Thyroid gland (tissue), 4 donors: ENCODE data around the gene TENM3.

Experiments used
- POLR2A ChIP-seq, 2 donors: fragments of 450-650 bp; IDR thresholded peaks; one replicate each; pipeline ENCODE4 v1.6.1; 2017; ENCODE audit warnings: antibody characterized with exemption in 2 of 2, mild to moderate bottlenecking in 2 of 2, moderate library complexity in 1 of 2
- TF ChIP-seq, protein P1 (sequence below), 6 experiments: fragments of 200-600 bp in 3 of 6; fragments of 450-650 bp in 3 of 6; sonication (generic) in 3 of 6; IDR thresholded peaks; one replicate each; pipeline ENCODE4 v1.5.1; 2016 to 2019; ENCODE audit warnings: antibody characterized with exemption in 6 of 6, mild to moderate bottlenecking in 2 of 6, inconsistent platforms in 1 of 6, moderate library complexity in 1 of 6

DNA sequence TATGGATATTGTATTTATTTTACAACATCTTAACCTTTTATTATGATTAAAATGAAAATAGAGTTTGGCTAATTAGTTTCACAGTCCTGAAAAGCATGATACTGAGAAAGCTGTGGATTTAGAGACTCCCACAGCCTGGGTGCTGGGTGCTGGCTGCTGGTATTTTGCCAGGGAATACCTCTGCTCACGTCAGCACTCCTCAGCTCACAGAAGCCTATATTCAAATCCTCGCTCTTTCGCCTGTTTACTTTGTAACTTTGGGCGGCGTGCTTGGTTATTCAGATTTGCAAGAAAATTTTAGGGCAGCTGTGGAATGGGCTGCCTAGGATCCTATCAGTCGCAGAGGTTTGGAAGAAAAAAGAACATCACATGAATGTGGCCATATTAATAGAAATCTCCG is 412.1 kb downstream of the TENM3 start:
- TF ChIP-seq, protein P1, sequence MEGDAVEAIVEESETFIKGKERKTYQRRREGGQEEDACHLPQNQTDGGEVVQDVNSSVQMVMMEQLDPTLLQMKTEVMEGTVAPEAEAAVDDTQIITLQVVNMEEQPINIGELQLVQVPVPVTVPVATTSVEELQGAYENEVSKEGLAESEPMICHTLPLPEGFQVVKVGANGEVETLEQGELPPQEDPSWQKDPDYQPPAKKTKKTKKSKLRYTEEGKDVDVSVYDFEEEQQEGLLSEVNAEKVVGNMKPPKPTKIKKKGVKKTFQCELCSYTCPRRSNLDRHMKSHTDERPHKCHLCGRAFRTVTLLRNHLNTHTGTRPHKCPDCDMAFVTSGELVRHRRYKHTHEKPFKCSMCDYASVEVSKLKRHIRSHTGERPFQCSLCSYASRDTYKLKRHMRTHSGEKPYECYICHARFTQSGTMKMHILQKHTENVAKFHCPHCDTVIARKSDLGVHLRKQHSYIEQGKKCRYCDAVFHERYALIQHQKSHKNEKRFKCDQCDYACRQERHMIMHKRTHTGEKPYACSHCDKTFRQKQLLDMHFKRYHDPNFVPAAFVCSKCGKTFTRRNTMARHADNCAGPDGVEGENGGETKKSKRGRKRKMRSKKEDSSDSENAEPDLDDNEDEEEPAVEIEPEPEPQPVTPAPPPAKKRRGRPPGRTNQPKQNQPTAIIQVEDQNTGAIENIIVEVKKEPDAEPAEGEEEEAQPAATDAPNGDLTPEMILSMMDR (IDR thresholded peaks at IDR 0.05) = no peak
- no peak for TF ChIP-seq POLR2A (IDR thresholded peaks at IDR 0.05)
